ENCODE measurements around the gene NPLOC4. TPM values are rescaled to one million over a fixed set of nuclear protein-coding genes. Genes with fewer than 3 reads are reported as not detected.

NPLOC4 gene
- total and polyA plus RNA-seq, 9 of the 15 experiments (the other 6 are each of a cell fraction or from before 2014, with no cell fraction given): 1.5 to 116 (median 64.5) TPM

DNA sequence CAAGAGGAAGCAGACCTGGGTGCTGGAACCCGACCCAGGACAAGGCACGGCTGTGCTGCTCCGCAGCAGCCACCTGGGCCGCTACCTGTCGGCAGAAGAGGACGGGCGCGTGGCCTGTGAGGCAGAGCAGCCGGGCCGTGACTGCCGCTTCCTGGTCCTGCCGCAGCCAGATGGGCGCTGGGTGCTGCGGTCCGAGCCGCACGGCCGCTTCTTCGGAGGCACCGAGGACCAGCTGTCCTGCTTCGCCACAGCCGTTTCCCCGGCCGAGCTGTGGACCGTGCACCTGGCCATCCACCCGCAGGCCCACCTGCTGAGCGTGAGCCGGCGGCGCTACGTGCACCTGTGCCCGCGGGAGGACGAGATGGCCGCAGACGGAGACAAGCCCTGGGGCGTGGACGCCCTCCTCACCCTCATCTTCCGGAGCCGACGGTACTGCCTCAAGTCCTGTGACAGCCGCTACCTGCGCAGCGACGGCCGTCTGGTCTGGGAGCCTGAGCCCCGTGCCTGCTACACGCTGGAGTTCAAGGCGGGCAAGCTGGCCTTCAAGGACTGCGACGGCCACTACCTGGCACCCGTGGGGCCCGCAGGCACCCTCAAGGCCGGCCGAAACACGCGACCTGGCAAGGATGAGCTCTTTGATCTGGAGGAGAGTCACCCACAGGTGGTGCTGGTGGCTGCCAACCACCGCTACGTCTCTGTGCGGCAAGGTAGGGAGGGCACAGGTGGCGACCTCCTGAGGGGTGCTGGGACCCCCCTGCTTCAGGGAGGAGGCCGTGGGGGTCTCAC, 108.1 kb downstream of the NPLOC4 start:
- Histone ChIP-seq H3K9me3 (replicated peaks; ENCODE audit: control insufficient read depth, insufficient read depth, low read depth, low read length) (0 out of 2 replicates have a peak, but pooled peaks cover 2% of the 10 kb centered on the region), H3K4me2 (ENCODE audit: insufficient read depth, low read length) (no peak overlapping the region), H3K27me3 (ENCODE audit: control insufficient read depth in 2 of 2, insufficient read depth in 2 of 2, low read length in 2 of 2) (peaks cover 0 to 38% of the 10 kb centered on the region in 2 experiments; a peak in 3 of 5 replicates), H4K20me1 (replicated peaks; ENCODE audit: control insufficient read depth, insufficient read depth, low read length) (no peaks in the 10 kb centered on the region), H3K27ac (ENCODE audit: extremely low read depth, low read depth, low read length) (no peak overlapping the region), H3K36me3 (ENCODE audit: control insufficient read depth, insufficient read depth, low read length) (no peaks in the 10 kb centered on the region), H3K9ac (ENCODE audit: insufficient read depth in 1 of 2, low read depth in 2 of 2, low read length in 2 of 2) (no peak overlapping the region; a peak in 1 of 4 replicates), H3K4me1 (replicated peaks in 1 of 2; ENCODE audit: control insufficient read depth in 2 of 2, insufficient read depth in 2 of 2, low read length in 2 of 2) (peaks cover 0 to 56% of the 10 kb centered on the region in 2 experiments; a peak in 2 of 5 replicates), H3K9me1 (ENCODE audit: control insufficient read depth, insufficient read depth, low read length) (no peaks in the 10 kb centered on the region), H2AFZ (ENCODE audit: low read depth, low read length) (no peak overlapping the region), H3K79me2 (ENCODE audit: control insufficient read depth, insufficient read depth, low read length) (no peaks in the 10 kb centered on the region), H3K4me3 (no peak overlapping the region)
- no peak for FAIRE-seq
- TF ChIP-seq KAT2B (IDR thresholded peaks at IDR 0.05; ENCODE audit: low read depth, low read length) (no peak), USF1 (CRISPR knock-in tag; IDR thresholded peaks at IDR 0.05) (0 out of 2 replicates have a peak, but pooled peaks have one; percentile 12), FOSL1 (tag; conservative IDR thresholded peaks at IDR 0.05) (no peak), ZNF551 (CRISPR knock-in tag; IDR thresholded peaks at IDR 0.05) (no peak), RBM22 (IDR thresholded peaks at IDR 0.05; ENCODE audit: low read depth, low read length, poor library complexity, severe bottlenecking) (peak; percentile 16), POLR2G (IDR thresholded peaks at IDR 0.05; ENCODE audit: low read depth, low read length) (peak; percentile 73), ZBTB33 (CRISPR knock-in tag; IDR thresholded peaks at IDR 0.05) (0 out of 2 replicates have a peak, but pooled peaks have one; percentile 34), POLR3A (IDR thresholded peaks at IDR 0.05; ENCODE audit: borderline replicate concordance, extremely low read depth, insufficient read depth, insufficient read length) (no peak), ILK (tag; IDR thresholded peaks at IDR 0.05; ENCODE audit: borderline replicate concordance, low read depth) (no peak), CBX2 (IDR thresholded peaks at IDR 0.05; ENCODE audit: insufficient read depth, low read length, poor library complexity, severe bottlenecking) (no peak), E2F3 (CRISPR knock-in tag; IDR thresholded peaks at IDR 0.05) (no peak), ZC3H4 (CRISPR knock-in tag; IDR thresholded peaks at IDR 0.05; ENCODE audit: borderline replicate concordance) (peak; percentile 14; the same call in 1 of the 2 replicates)
- TF ChIP-seq, protein P1, sequence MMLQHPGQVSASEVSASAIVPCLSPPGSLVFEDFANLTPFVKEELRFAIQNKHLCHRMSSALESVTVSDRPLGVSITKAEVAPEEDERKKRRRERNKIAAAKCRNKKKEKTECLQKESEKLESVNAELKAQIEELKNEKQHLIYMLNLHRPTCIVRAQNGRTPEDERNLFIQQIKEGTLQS (IDR thresholded peaks at IDR 0.05): no peak
- TF ChIP-seq, protein P1 (CRISPR knock-in tag; conservative IDR thresholded peaks at IDR 0.05): no peak
- DNase-seq (ENCODE audit: extremely low read depth in 1 of 4, low spot score in 3 of 4): no peak
- ChIA-PET POLR2A (interaction anchor here (0.6 to 1.6 kb wide), 4 partner anchors 10 to 128 kb away, joined by 4 to 8 read pairs (median 5); partner anchors contain the start of gene ACTG1), CTCF (ENCODE audit: low intra/inter-chr PET ratio) (no interaction called here)
- in situ Hi-C loops (cut with MboI) (no loop called here), intact Hi-C loops (cut with micrococcal nuclease) (no loop called here)
- 73% methylated on average over 58 of the region's 62 CpGs for WGBS (ENCODE audit: insufficient coverage, low coverage, missing lambda C conversion rate)
- BruUV-seq (replicated peaks): no TSS peak
- no peak for ATAC-seq

Measured in K562 (cell line).